ENCODE data around the gene CYB5A. TPM values are rescaled to one million over a fixed set of nuclear protein-coding genes. Genes with fewer than 3 reads are reported as not detected.

CYB5A gene, protein sequence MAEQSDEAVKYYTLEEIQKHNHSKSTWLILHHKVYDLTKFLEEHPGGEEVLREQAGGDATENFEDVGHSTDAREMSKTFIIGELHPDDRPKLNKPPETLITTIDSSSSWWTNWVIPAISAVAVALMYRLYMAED
- 51.2 and 90.0 TPM in 2 replicates for total RNA-seq

DNA sequence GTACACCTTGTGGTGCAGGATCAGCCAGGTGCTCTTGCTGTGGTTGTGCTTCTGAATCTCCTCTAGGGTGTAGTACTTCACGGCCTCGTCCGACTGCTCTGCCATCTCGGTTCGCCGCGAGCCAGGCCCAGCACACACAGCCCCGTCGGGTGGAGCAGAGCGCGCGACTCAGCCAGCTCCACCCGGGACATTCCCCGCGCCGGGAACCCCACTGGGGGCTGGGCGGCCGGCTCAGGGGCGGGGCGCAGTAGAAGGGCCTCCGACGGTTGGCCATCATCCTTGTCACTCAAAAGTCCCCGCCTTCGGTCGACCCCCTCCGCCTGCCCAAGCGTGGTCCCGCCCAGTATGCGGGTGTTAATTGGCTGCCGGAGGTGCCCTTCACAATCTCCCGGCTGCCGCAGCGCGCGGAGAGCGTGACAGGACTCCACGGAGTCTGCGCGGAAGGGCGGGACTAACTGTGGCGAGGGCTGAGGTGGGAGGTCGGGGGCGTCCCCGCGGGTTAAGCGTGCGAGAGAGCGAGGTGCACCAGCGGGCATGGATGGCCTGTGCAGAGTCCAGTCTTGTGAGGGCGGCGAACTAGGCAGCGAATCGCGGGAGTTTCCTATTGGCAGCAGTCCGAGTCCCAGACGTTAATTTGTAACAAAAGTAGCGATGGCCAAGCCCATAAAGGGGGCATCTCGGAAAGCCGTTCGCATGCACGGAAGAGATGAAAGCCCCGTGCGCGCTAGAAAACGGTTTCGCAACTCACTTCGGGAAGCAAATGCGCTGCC, at the start of gene CYB5A:
CYB5A (minus strand) TSS at position 193 of the 770 bp plus-strand sequence; CDS start at position 105, 88 bp downstream.

DNA sequence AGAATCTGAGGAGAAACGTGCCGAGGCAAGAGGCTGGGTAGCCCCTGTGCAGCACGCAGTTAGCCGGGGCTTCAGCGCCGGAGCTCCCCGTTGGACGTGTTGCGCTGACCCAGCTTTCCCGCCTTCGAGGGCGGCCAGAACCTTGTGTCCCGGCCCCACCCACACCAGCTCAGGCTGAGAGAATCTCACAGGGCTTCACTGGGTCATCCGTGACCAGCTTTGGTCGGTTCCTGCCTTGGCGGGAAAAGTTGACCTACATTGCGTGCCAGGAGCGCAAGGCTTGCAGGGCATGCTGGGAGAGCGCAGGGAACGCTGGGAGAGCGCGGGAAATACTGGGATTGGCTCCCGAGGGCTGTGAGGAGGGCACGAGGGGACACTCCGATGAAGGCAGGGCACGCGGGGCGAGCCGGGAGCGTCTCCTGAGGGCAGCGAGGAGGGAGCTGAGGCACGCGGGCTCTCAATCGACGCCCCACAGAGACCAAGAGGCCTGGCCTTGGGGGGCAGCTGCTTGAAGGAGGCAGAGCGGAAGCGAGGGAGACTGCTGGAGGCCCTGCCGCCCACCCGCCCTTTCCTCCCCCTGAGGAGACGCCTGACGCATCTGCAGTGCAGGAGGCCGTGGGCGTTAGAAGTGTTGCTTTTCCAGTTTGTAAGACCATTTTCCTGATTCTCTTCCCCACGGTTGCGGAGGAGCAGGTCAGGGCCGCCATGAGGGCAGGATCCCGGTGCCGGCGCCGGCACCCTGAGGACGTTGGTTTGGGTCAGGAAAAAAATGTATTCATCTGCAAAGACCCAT, 23.9 kb upstream of the CYB5A start, which contains the start of gene C18orf63:
C18orf63 (plus strand) TSS at position 376 of the 793 bp plus-strand sequence. CDS start 2,027 bp downstream, outside the sequence.

Small RNA genes lying within 50 kb of the gene (small RNA-seq; reads per million reads assigned to genes)
- not detected for gene RN7SL551P

Other genes starting within 250 kb of the CYB5A start
- gene FBXO15, start 144.1 kb downstream of the CYB5A start, total RNA-seq, result 0.37 and 0.78 TPM in 2 replicates
- 23.1 and 28.7 TPM in 2 replicates for gene TIMM21, start 143.4 kb downstream of the CYB5A start, total RNA-seq
- not detected in 2 replicates for gene C18orf63, start 23.9 kb upstream of the CYB5A start, total RNA-seq
- not detected in 2 replicates for gene DIPK1C, start 165.3 kb upstream of the CYB5A start, total RNA-seq
- gene CNDP2, start 204.4 kb upstream of the CYB5A start, total RNA-seq, result 24.6 and 31.1 TPM in 2 replicates
- not detected in 2 replicates for gene CNDP1, start 242.5 kb upstream of the CYB5A start, total RNA-seq

All from subcutaneous preadipocyte (primary cell).